Measurements from ENCODE around the gene TEX10. TPM values are rescaled to one million over a fixed set of nuclear protein-coding genes. Genes with fewer than 3 reads are reported as not detected.

The TEX10 gene
- total RNA-seq, 2 experiments from 2014 or later = 14.8 to 16.5 TPM

Other genes with a start within 250 kb of the TEX10 start
- 10 to 100 TPM; 17.1 to 18.2 TPM for gene MSANTD3, start 74.2 kb upstream of the TEX10 start, total RNA-seq
- under 1 TPM in 1 of 2 experiments, not detected in 1; 0.18 TPM for gene TMEFF1, start 120.2 kb upstream of the TEX10 start, total RNA-seq
- gene CAVIN4, start 225.1 kb upstream of the TEX10 start, total RNA-seq = under 1 TPM; 0.15 to 0.18 TPM